GM12878 (cell line): ENCODE data around the gene TACC2. TPM values are rescaled to one million over a fixed set of nuclear protein-coding genes. Genes with fewer than 3 reads are reported as not detected.

ENCODE experiments used
- ATAC-seq: fragments of 200-7000 bp; cut with Tn5 transposase; 3 replicates; pipeline ENCODE4 v1.9.1; 2020; ENCODE audit warnings: mild to moderate bottlenecking, moderate library complexity
- BruUV-seq: library from RNA; stranded (reverse); fragments of 400-500 nt; replicated peaks from 2 replicates; lab custom pipeline; 2021; lab: Mats Ljungman, UMichigan
- CTCF ChIA-PET: fragments of 300-600 bp; sonication (Branson Sonifier 250); formaldehyde crosslinking; extraction: SDS; loops from one replicate; lab custom pipeline; 2021; ENCODE audit warnings: inconsistent platforms; lab: Yijun Ruan, JAX
- POLR2A ChIA-PET: fragments of 350-600 bp; formaldehyde crosslinking; extraction: SDS; loops from one replicate; lab custom pipeline; 2021; ENCODE audit warnings: inconsistent platforms; lab: Charles Lee
- RAD21 ChIA-PET: fragments of 300-600 bp; sonication (Branson Sonifier 250); formaldehyde crosslinking; loops from one replicate; lab custom pipeline; 2023; ENCODE audit warnings: antibody characterized with exemption; ENCODE audit not compliant: unreplicated experiment; lab: Charles Lee
- SMC1A ChIA-PET: fragments of 300-600 bp; sonication (Branson Sonifier 250); formaldehyde crosslinking; loops from one replicate; lab custom pipeline; 2023; ENCODE audit not compliant: unreplicated experiment, uncharacterized antibody; lab: Charles Lee
- DNase-seq: peaks from one replicate; pipeline ENCODE4 v3.0.0-alpha.2; 2011; ENCODE audit warnings: low read depth, low spot score
- FAIRE-seq: peaks from 3 replicates; lab custom pipeline; 2011; peaks lifted over from hg19 to GRCh38; lab: Jason Lieb, UNC
- H2AFZ ChIP-seq: 2 replicates; pipeline ENCODE4 v1.6.0; 2011; ENCODE audit warnings: low read depth, low read length, control low read depth; ENCODE audit not compliant: control insufficient read depth
- H3K27ac ChIP-seq: 2 replicates; pipeline ENCODE4 v1.5.1; 2011; ENCODE audit warnings: control low read depth; ENCODE audit not compliant: control insufficient read depth, insufficient read depth
- H3K27me3 ChIP-seq, 2 experiments: replicated peaks in 1 of 2; 2 replicates each; pipeline versions ENCODE4 v1.6.0 to v1.6.1; 2011; ENCODE audit warnings: low read length in 1 of 2; ENCODE audit not compliant: control insufficient read depth in 2 of 2, insufficient read depth in 2 of 2
- H3K36me3 ChIP-seq, 2 experiments: 2 replicates each; pipeline ENCODE4 v1.5.1; 2011; ENCODE audit warnings: low read length in 1 of 2; ENCODE audit not compliant: control insufficient read depth in 2 of 2, insufficient read depth in 2 of 2
- H3K4me1 ChIP-seq: 2 replicates; pipeline ENCODE4 v1.6.1; 2011; ENCODE audit warnings: mild to moderate bottlenecking, low read length, moderate library complexity, mixed read lengths; ENCODE audit not compliant: control insufficient read depth, insufficient read depth
- H3K4me2 ChIP-seq: 2 replicates; pipeline ENCODE4 v1.6.0; 2011; ENCODE audit warnings: control low read depth; ENCODE audit not compliant: control insufficient read depth, insufficient read depth
- H3K4me3 ChIP-seq: fragments of 200-600 bp; sonication (generic); 2 replicates; pipeline ENCODE4 v1.5.1; 2016
- H3K79me2 ChIP-seq: 2 replicates; pipeline ENCODE4 v1.6.0; 2011; ENCODE audit warnings: low read length; ENCODE audit not compliant: control insufficient read depth, insufficient read depth
- H3K9ac ChIP-seq: 2 replicates; pipeline ENCODE4 v1.8.0; 2011; ENCODE audit warnings: low read length, control low read depth, mixed read lengths; ENCODE audit not compliant: control insufficient read depth, insufficient read depth
- H3K9me3 ChIP-seq: replicated peaks from 3 replicates; pipeline ENCODE4 v1.5.1; 2011; ENCODE audit warnings: mild to moderate bottlenecking, low read length; ENCODE audit not compliant: control insufficient read depth, insufficient read depth
- H4K20me1 ChIP-seq: 2 replicates; pipeline ENCODE4 v1.6.0; 2011; ENCODE audit not compliant: control insufficient read depth, insufficient read depth
- BCLAF1 ChIP-seq: fragments of 450-650 bp; IDR thresholded peaks from 2 replicates; pipeline ENCODE4 v1.6.1; 2017; ENCODE audit warnings: antibody characterized with exemption, mild to moderate bottlenecking, moderate library complexity
- CREB1 ChIP-seq: IDR thresholded peaks from 2 replicates; pipeline ENCODE4 v1.6.1; 2012; ENCODE audit warnings: low read depth, mild to moderate bottlenecking, inconsistent platforms
- KLF5 ChIP-seq: fragments of 450-650 bp; IDR thresholded peaks from 2 replicates; pipeline ENCODE4 v1.6.1; 2014; ENCODE audit warnings: mild to moderate bottlenecking; ENCODE audit not compliant: partially characterized antibody
- MTA3 ChIP-seq: IDR thresholded peaks from 2 replicates; pipeline ENCODE4 v1.6.1; 2012; ENCODE audit warnings: low read length, inconsistent platforms, borderline replicate concordance
- MXI1 ChIP-seq: fragments of 150-350 bp; IDR thresholded peaks from 2 replicates; pipeline ENCODE4 v1.6.1; 2011; ENCODE audit warnings: low read depth, mild to moderate bottlenecking, inconsistent platforms, low read length, improper control_type of control experiment
- NKRF ChIP-seq: fragments of 450-650 bp; conservative IDR thresholded peaks from 2 replicates; pipeline ENCODE4 v1.6.1; 2017; ENCODE audit warnings: mild to moderate bottlenecking, moderate library complexity
- NR2F1 ChIP-seq: fragments of 450-650 bp; conservative IDR thresholded peaks from 2 replicates; pipeline ENCODE4 v1.6.1; 2017; ENCODE audit warnings: mild to moderate bottlenecking
- RBBP5 ChIP-seq: fragments of 200-600 bp; sonication (generic); conservative IDR thresholded peaks from 2 replicates; pipeline ENCODE4 v1.6.1; 2016
- SMAD5 ChIP-seq: IDR thresholded peaks from 2 replicates; pipeline ENCODE4 v1.6.1; 2016; ENCODE audit warnings: antibody characterized with exemption, low read depth
- SMC3 ChIP-seq: IDR thresholded peaks from 2 replicates; pipeline ENCODE4 v1.6.1; 2011; ENCODE audit warnings: low read length, improper control_type of control experiment, borderline replicate concordance
- SREBF2 ChIP-seq: IDR thresholded peaks from 2 replicates; pipeline ENCODE4 v1.6.1; 2012; ENCODE audit warnings: mild to moderate bottlenecking, low read length
- ZNF217 ChIP-seq: fragments of 450-650 bp; IDR thresholded peaks from 2 replicates; pipeline ENCODE4 v1.6.1; 2017; ENCODE audit warnings: antibody characterized with exemption, mild to moderate bottlenecking
- ZNF622 ChIP-seq: fragments of 450-650 bp; IDR thresholded peaks from 2 replicates; pipeline ENCODE4 v1.6.1; 2017; ENCODE audit warnings: mild to moderate bottlenecking, inconsistent platforms
- WGBS: methylation state at CpG from one replicate; pipeline ENCODE4 v1.1.6; 2016; ENCODE audit warnings: low lambda C conversion rate; ENCODE audit not compliant: insufficient replicate concordance, insufficient coverage; ENCODE audit errors: missing lambda C conversion rate; 5-methylcytosine and 5-hydroxymethylcytosine counted together
- in situ Hi-C: fragments of 300-500 bp; cut with MboI; formaldehyde crosslinking; loops from 9 replicates; pipeline ENCODE4 v1.14.3; 2018; ENCODE audit warnings: mixed read lengths
- intact Hi-C: fragments of 100-400 bp; cut with micrococcal nuclease; formaldehyde crosslinking; loops from one replicate; pipeline ENCODE4 v1.14.2; 2022; ENCODE audit not compliant: unreplicated experiment
- polyA plus RNA-seq, 11 experiments: library from polyadenylated mRNA; depleted of rRNA in 4 of 11; unstranded in 6 of 11; stranded (reverse) in 5 of 11; fragments of >200 nt; fragmentation: Nextera tagmentation in 4 of 11; fragmentation: Illumina TruSeq in 1 of 11; extraction: Ambion mirVana in 4 of 11; extraction: Trizol in 1 of 11; gene quantifications; 1 replicate in 1 of 11; 2 replicates in 10 of 11; pipeline versions ENCODE4 v1.2.1 to v1.2.3, GENCODE V29; 2011 to 2016; ENCODE audit warnings: inconsistent platforms in 2 of 11, missing spikeins in 2 of 11, low read depth in 1 of 11
- total RNA-seq, 4 experiments: library from RNA; depleted of rRNA in 3 of 4; stranded (reverse); fragments of >200 nt in 3 of 4; fragmentation: Illumina TruSeq in 1 of 4; extraction: Trizol in 1 of 4; gene quantifications; 2 replicates each; pipeline versions ENCODE4 v1.2.1 to v1.2.3, GENCODE V29; 2013 to 2021
- TF ChIP-seq, protein P1 (sequence below): fragments of 450-650 bp; IDR thresholded peaks from 2 replicates; pipeline ENCODE4 v1.6.1; 2017; ENCODE audit warnings: mild to moderate bottlenecking, low read depth, inconsistent platforms; ENCODE audit not compliant: poor library complexity, severe bottlenecking
- TF ChIP-seq, protein P2 (sequence below): IDR thresholded peaks from 2 replicates; pipeline ENCODE4 v1.6.1; 2012; ENCODE audit warnings: low read depth, low read length, improper control_type of control experiment

TACC2 gene
- total and polyA plus RNA-seq, 10 of the 15 experiments (the other 5 are each of a cell fraction or from before 2014, with no cell fraction given), result 0.07 to 0.64 (median 0.13) TPM; not detected in 5

DNA sequence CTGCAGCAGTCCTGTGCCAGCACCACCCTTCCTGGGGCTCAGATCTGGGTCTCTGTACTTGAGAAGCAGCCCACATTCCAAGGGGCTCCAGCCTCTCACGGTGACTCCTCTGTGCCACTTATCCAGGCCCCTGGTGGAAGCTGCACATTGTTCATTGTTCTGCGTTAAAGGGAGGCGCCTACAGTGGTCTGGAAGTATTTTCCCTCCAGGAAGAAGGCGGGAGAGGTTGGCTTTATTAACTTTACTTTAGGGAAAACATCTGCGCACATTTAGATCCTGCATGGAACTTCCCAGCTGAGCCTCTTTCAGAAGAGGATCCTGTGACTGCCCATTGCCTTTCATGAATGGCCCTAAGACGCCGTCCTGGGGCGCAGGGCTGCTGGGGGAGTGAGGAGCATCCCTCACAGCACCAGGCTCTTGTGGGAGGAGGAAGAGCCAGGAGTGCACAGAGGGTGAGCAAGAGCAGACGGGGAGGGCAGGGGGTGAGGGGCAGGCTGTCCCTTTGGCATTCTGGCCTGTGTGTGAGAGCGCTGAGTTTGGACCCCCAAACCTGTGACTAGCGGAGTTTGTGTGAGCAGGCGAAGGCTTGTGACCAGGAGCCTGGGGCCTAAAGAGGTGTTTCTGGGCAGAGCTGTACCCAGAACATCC, 183.5 kb downstream of the TACC2 start:
- Histone ChIP-seq H3K4me2 (no peak overlapping the region), H4K20me1 (no peaks in the 10 kb centered on the region), H3K9ac (no peak overlapping the region), H2AFZ (no peak overlapping the region), H3K9me3 (no peaks in the 10 kb centered on the region), H3K79me2 (no peaks in the 10 kb centered on the region), H3K36me3 (no peaks in the 10 kb centered on the region), H3K4me3 (no peak overlapping the region), H3K27me3 (peaks cover 2 to 3% of the 10 kb centered on the region in 2 experiments; a peak in 2 of 4 replicates), H3K4me1 (no peaks in the 10 kb centered on the region), H3K27ac (no peak overlapping the region)
- no TSS peak for BruUV-seq
- no peak for FAIRE-seq
- in situ Hi-C loops, result no loop called here
- intact Hi-C loops, result no loop called here
- ChIA-PET RAD21 (no interaction called here), SMC1A (interaction anchor here (0.8 kb wide), 1 partner anchor 12 kb away, joined by 3 read pairs; no protein-coding TSS in a partner anchor), POLR2A (no interaction called here), CTCF (no interaction called here)
- 33% methylated on average over 12 of the region's 12 CpGs for WGBS
- DNase-seq, result no peak
- no peak for ATAC-seq
- TF ChIP-seq MTA3 (no peak), MXI1 (no peak), SMAD5 (no peak), SMC3 (no peak), NR2F1 (no peak), SREBF2 (no peak), ZNF217 (no peak), NKRF (no peak), ZNF622 (no peak), KLF5 (no peak), CREB1 (no peak), RBBP5 (no peak), BCLAF1 (no peak)
- TF ChIP-seq, protein P1, sequence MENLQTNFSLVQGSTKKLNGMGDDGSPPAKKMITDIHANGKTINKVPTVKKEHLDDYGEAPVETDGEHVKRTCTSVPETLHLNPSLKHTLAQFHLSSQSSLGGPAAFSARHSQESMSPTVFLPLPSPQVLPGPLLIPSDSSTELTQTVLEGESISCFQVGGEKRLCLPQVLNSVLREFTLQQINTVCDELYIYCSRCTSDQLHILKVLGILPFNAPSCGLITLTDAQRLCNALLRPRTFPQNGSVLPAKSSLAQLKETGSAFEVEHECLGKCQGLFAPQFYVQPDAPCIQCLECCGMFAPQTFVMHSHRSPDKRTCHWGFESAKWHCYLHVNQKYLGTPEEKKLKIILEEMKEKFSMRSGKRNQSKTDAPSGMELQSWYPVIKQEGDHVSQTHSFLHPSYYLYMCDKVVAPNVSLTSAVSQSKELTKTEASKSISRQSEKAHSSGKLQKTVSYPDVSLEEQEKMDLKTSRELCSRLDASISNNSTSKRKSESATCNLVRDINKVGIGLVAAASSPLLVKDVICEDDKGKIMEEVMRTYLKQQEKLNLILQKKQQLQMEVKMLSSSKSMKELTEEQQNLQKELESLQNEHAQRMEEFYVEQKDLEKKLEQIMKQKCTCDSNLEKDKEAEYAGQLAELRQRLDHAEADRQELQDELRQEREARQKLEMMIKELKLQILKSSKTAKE, result no peak
- TF ChIP-seq, protein P2, sequence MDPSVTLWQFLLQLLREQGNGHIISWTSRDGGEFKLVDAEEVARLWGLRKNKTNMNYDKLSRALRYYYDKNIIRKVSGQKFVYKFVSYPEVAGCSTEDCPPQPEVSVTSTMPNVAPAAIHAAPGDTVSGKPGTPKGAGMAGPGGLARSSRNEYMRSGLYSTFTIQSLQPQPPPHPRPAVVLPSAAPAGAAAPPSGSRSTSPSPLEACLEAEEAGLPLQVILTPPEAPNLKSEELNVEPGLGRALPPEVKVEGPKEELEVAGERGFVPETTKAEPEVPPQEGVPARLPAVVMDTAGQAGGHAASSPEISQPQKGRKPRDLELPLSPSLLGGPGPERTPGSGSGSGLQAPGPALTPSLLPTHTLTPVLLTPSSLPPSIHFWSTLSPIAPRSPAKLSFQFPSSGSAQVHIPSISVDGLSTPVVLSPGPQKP, result no peak
